Measurements from ENCODE around the gene SLC10A7. TPM values are rescaled to one million over a fixed set of nuclear protein-coding genes. Genes with fewer than 3 reads are reported as not detected.

Gene SLC10A7
- total RNA-seq, 3 donors from 2014 or later: 11.6 to 14.4 (median 13.0) TPM

- Mint-ChIP-seq H3K4me1 (ENCODE audit: low read depth) (no peaks in the 10 kb centered on the region), H3K27me3 (ENCODE audit: low read depth) (no peaks in the 10 kb centered on the region), H3K9me3 (no peaks in the 10 kb centered on the region), H3K4me3 (no peak overlapping the region), H3K36me3 (ENCODE audit: insufficient read depth) (no peaks in the 10 kb centered on the region)
- no peak for DNase-seq
- ATAC-seq: no peak
These were observed 309.0 kb downstream of the SLC10A7 start for GRCh38 chr4:146212781-146213180.

- H3K36me3 Mint-ChIP-seq (ENCODE audit: insufficient read depth): no peaks in the 10 kb centered on the region
- no peaks in the 10 kb centered on the region for H3K9me3 Mint-ChIP-seq
- H3K4me3 Mint-ChIP-seq: no peak overlapping the region
- H3K27me3 Mint-ChIP-seq (ENCODE audit: low read depth): no peaks in the 10 kb centered on the region
- H3K4me1 Mint-ChIP-seq (ENCODE audit: low read depth): no peaks in the 10 kb centered on the region
- no peak for ATAC-seq
- DNase-seq: no peak
These were observed 310.3 kb downstream of the SLC10A7 start for GRCh38 chr4:146211440-146211839.

GRCh38 chr4:146210890-146211289, 310.9 kb downstream of the SLC10A7 start:
- ATAC-seq (no peak), DNase-seq (no peak)
- Mint-ChIP-seq H3K4me3 (no peak overlapping the region), H3K4me1 (ENCODE audit: low read depth) (no peaks in the 10 kb centered on the region), H3K27me3 (ENCODE audit: low read depth) (no peaks in the 10 kb centered on the region), H3K36me3 (ENCODE audit: insufficient read depth) (no peaks in the 10 kb centered on the region), H3K9me3 (no peaks in the 10 kb centered on the region)

- H3K4me1 Mint-ChIP-seq (ENCODE audit: low read depth): no peaks in the 10 kb centered on the region
- H3K9me3 Mint-ChIP-seq: peaks cover 7% of the 10 kb centered on the region
- no peak for DNase-seq
- peaks cover 19% of the 10 kb centered on the region for H3K36me3 Mint-ChIP-seq (ENCODE audit: insufficient read depth)
- H3K4me3 Mint-ChIP-seq: no peak overlapping the region
- no peak for ATAC-seq
- H3K27me3 Mint-ChIP-seq (ENCODE audit: low read depth): no peaks in the 10 kb centered on the region
These were observed 314.3 kb downstream of the SLC10A7 start for GRCh38 chr4:146207410-146207809.

Other genes starting within 250 kb of the SLC10A7 start
- gene POU4F2, start 117.0 kb upstream of the SLC10A7 start, total RNA-seq: not detected

All from activated T-cell treated with anti-CD3 and anti-CD28 coated beads, Interleukin-2, amount 50 U/mL, for 4 hours (primary cell).